HG03342 (cell line): ENCODE results near the gene ZNF226.
"Not testable (repeated sequence)": the region's sequence is repeated elsewhere in the genome, so short reads cannot be mapped to it uniquely, and the experiment has no call there.

Experiments used
- ATAC-seq: cut with Tn5 transposase; IDR thresholded peaks from one replicate; pipeline ENCODE4 v1.9.1; 2021; ENCODE audit warnings: mild to moderate bottlenecking, moderate library complexity; ENCODE audit not compliant: unreplicated experiment

Gene ZNF226

GRCh38 chr19:44164673-44165512 is at the start of gene ZNF226:
ZNF226 (plus strand) TSS chr19:44165100; CDS start chr19:44170081, 4,981 bp downstream.
- peak; percentile 92 for ATAC-seq

GRCh38 chr19:44121162-44121561 is 43.7 kb upstream of the ZNF226 start:
- ATAC-seq: not testable (repeated sequence)

GRCh38 chr19:44131955-44132354 is 32.9 kb upstream of the ZNF226 start:
- ATAC-seq: no peak

- ATAC-seq: peak; percentile 74
These were observed 23.5 kb upstream of the ZNF226 start, which contains the start of gene ZNF234 for GRCh38 chr19:44141191-44142058. ZNF234 (plus strand) TSS chr19:44141554; CDS start chr19:44144633, 3,079 bp downstream.

GRCh38 chr19:44142059-44142433 is 22.9 kb upstream of the ZNF226 start:
- no peak for ATAC-seq

- no peak for ATAC-seq
These were observed 15.1 kb upstream of the ZNF226 start for GRCh38 chr19:44149776-44150175.

- no peak for ATAC-seq
These were observed 13.4 kb upstream of the ZNF226 start for GRCh38 chr19:44151491-44151890.

- ATAC-seq: no peak
These were observed 8.4 kb upstream of the ZNF226 start for GRCh38 chr19:44156475-44156874.

- ATAC-seq: no peak
These were observed 1.1 kb upstream of the ZNF226 start for GRCh38 chr19:44163789-44164188.

- ATAC-seq: no peak
These were observed 600 bp upstream of the ZNF226 start for GRCh38 chr19:44164327-44164672.

- ATAC-seq: not testable (repeated sequence)
These were observed 5.8 kb downstream of the ZNF226 start for GRCh38 chr19:44170660-44171059.

GRCh38 chr19:44176590-44176989 is 11.7 kb downstream of the ZNF226 start:
- no peak for ATAC-seq

GRCh38 chr19:44180968-44181367 is 16.1 kb downstream of the ZNF226 start:
- ATAC-seq: no peak

GRCh38 chr19:44182145-44182544 is 17.2 kb downstream of the ZNF226 start:
- ATAC-seq: no peak

GRCh38 chr19:44190020-44190419 is 25.1 kb downstream of the ZNF226 start:
- ATAC-seq: no peak

- no peak for ATAC-seq
These were observed 27.2 kb downstream of the ZNF226 start for GRCh38 chr19:44192127-44192526.

- no peak for ATAC-seq
These were observed 31.9 kb downstream of the ZNF226 start for GRCh38 chr19:44196772-44197171.

GRCh38 chr19:44202470-44202869 is 37.6 kb downstream of the ZNF226 start:
- ATAC-seq: no peak

GRCh38 chr19:44202974-44203373 is 38.1 kb downstream of the ZNF226 start:
- ATAC-seq: no peak

- not testable (repeated sequence) for ATAC-seq
These were observed 39.0 kb downstream of the ZNF226 start for GRCh38 chr19:44203877-44204276.

- no peak for ATAC-seq
These were observed 39.9 kb downstream of the ZNF226 start for GRCh38 chr19:44204772-44205171.
